OCI-LY1 (cell line): ENCODE results near the gene RANBP2.

Experiments used
- EZH2 ChIP-seq: fragments of 200-600 bp; sonication (generic), shearing (Covaris generic); IDR thresholded peaks from 2 replicates; pipeline ENCODE4 v1.8.0; 2017; ENCODE audit warnings: borderline replicate concordance, mixed run types, mild to moderate bottlenecking, antibody characterized with exemption, low read length, moderate library complexity, mixed read lengths
- TF ChIP-seq, protein P1 (sequence below): fragments of 200-600 bp; sonication (generic), shearing (Covaris generic); IDR thresholded peaks from 2 replicates; pipeline ENCODE4 v1.5.1; 2017; ENCODE audit warnings: mild to moderate bottlenecking, antibody characterized with exemption, low read length, moderate library complexity, mixed read lengths

DNA sequence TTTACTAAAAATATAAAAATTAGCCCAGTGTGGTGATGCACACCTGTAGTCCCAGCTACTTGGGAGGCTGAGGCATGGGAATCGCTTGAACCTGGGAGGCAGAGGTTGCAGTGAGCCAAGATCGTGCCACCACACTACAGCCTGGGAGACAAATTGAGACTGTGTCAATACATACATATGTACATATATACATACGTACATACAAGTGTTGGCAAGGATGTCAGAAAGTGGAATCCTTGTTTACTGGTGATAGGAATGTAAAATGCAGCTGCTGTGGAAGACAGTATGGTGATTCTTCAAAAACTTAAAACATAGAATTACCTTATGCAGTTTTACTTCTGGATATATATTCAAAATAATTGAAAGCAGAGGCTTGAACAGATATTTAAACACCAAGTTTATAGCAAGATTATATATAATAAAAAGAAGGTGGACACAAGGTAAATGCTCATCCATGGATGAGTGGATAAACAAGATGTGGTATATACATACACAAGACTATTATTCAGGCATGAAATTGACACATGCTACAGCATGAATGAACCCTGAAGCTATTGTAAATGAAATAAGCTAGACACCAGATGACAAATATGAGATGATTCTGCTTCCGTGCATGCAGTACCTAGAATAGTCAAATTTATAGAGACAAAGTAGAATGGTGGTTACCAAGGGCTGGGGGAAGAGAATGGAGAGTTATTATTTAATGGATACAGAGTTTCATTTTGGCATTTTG is 110.5 kb downstream of the RANBP2 start:
- TF ChIP-seq, protein P1, sequence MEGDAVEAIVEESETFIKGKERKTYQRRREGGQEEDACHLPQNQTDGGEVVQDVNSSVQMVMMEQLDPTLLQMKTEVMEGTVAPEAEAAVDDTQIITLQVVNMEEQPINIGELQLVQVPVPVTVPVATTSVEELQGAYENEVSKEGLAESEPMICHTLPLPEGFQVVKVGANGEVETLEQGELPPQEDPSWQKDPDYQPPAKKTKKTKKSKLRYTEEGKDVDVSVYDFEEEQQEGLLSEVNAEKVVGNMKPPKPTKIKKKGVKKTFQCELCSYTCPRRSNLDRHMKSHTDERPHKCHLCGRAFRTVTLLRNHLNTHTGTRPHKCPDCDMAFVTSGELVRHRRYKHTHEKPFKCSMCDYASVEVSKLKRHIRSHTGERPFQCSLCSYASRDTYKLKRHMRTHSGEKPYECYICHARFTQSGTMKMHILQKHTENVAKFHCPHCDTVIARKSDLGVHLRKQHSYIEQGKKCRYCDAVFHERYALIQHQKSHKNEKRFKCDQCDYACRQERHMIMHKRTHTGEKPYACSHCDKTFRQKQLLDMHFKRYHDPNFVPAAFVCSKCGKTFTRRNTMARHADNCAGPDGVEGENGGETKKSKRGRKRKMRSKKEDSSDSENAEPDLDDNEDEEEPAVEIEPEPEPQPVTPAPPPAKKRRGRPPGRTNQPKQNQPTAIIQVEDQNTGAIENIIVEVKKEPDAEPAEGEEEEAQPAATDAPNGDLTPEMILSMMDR = no peak
- TF ChIP-seq EZH2 = no peak
